GM12878 (cell line): ENCODE measurements around the gene RFT1. TPM values are rescaled to one million over a fixed set of nuclear protein-coding genes. Genes with fewer than 3 reads are reported as not detected.
"Not testable (repeated sequence)": the region's sequence is repeated elsewhere in the genome, so short reads cannot be mapped to it uniquely, and the experiment has no call there.

Source experiments
- ATAC-seq: fragments of 200-7000 bp; cut with Tn5 transposase; 3 replicates; pipeline ENCODE4 v1.9.1; 2020; ENCODE audit warnings: mild to moderate bottlenecking, moderate library complexity
- BruUV-seq: library from RNA; stranded (reverse); fragments of 400-500 nt; replicated peaks from 2 replicates; lab custom pipeline; 2021; lab: Mats Ljungman, UMichigan
- CTCF ChIA-PET: fragments of 300-600 bp; sonication (Branson Sonifier 250); formaldehyde crosslinking; extraction: SDS; loops from one replicate; lab custom pipeline; 2021; ENCODE audit warnings: inconsistent platforms; lab: Yijun Ruan, JAX
- POLR2A ChIA-PET: fragments of 350-600 bp; formaldehyde crosslinking; extraction: SDS; loops from one replicate; lab custom pipeline; 2021; ENCODE audit warnings: inconsistent platforms; lab: Charles Lee
- RAD21 ChIA-PET: fragments of 300-600 bp; sonication (Branson Sonifier 250); formaldehyde crosslinking; loops from one replicate; lab custom pipeline; 2023; ENCODE audit warnings: antibody characterized with exemption; ENCODE audit not compliant: unreplicated experiment; lab: Charles Lee
- SMC1A ChIA-PET: fragments of 300-600 bp; sonication (Branson Sonifier 250); formaldehyde crosslinking; loops from one replicate; lab custom pipeline; 2023; ENCODE audit not compliant: unreplicated experiment, uncharacterized antibody; lab: Charles Lee
- DNase-seq: peaks from one replicate; pipeline ENCODE4 v3.0.0-alpha.2; 2011; ENCODE audit warnings: low read depth, low spot score
- FAIRE-seq: peaks from 3 replicates; lab custom pipeline; 2011; peaks lifted over from hg19 to GRCh38; lab: Jason Lieb, UNC
- H2AFZ ChIP-seq: 2 replicates; pipeline ENCODE4 v1.6.0; 2011; ENCODE audit warnings: low read depth, low read length, control low read depth; ENCODE audit not compliant: control insufficient read depth
- H3K27ac ChIP-seq: 2 replicates; pipeline ENCODE4 v1.5.1; 2011; ENCODE audit warnings: control low read depth; ENCODE audit not compliant: control insufficient read depth, insufficient read depth
- H3K27me3 ChIP-seq, 2 experiments: replicated peaks in 1 of 2; 2 replicates each; pipeline versions ENCODE4 v1.6.0 to v1.6.1; 2011; ENCODE audit warnings: low read length in 1 of 2; ENCODE audit not compliant: control insufficient read depth in 2 of 2, insufficient read depth in 2 of 2
- H3K36me3 ChIP-seq, 2 experiments: 2 replicates each; pipeline ENCODE4 v1.5.1; 2011; ENCODE audit warnings: low read length in 1 of 2; ENCODE audit not compliant: control insufficient read depth in 2 of 2, insufficient read depth in 2 of 2
- H3K4me1 ChIP-seq: 2 replicates; pipeline ENCODE4 v1.6.1; 2011; ENCODE audit warnings: mild to moderate bottlenecking, low read length, moderate library complexity, mixed read lengths; ENCODE audit not compliant: control insufficient read depth, insufficient read depth
- H3K4me2 ChIP-seq: 2 replicates; pipeline ENCODE4 v1.6.0; 2011; ENCODE audit warnings: control low read depth; ENCODE audit not compliant: control insufficient read depth, insufficient read depth
- H3K4me3 ChIP-seq: fragments of 200-600 bp; sonication (generic); 2 replicates; pipeline ENCODE4 v1.5.1; 2016
- H3K79me2 ChIP-seq: 2 replicates; pipeline ENCODE4 v1.6.0; 2011; ENCODE audit warnings: low read length; ENCODE audit not compliant: control insufficient read depth, insufficient read depth
- H3K9ac ChIP-seq: 2 replicates; pipeline ENCODE4 v1.8.0; 2011; ENCODE audit warnings: low read length, control low read depth, mixed read lengths; ENCODE audit not compliant: control insufficient read depth, insufficient read depth
- H3K9me3 ChIP-seq: replicated peaks from 3 replicates; pipeline ENCODE4 v1.5.1; 2011; ENCODE audit warnings: mild to moderate bottlenecking, low read length; ENCODE audit not compliant: control insufficient read depth, insufficient read depth
- H4K20me1 ChIP-seq: 2 replicates; pipeline ENCODE4 v1.6.0; 2011; ENCODE audit not compliant: control insufficient read depth, insufficient read depth
- BRCA1 ChIP-seq: IDR thresholded peaks from 2 replicates; pipeline ENCODE4 v1.6.1; 2011; ENCODE audit warnings: low read depth, low read length, improper control_type of control experiment
- EZH2 ChIP-seq: IDR thresholded peaks from 2 replicates; pipeline ENCODE4 v1.6.1; 2012; ENCODE audit warnings: low read depth, mild to moderate bottlenecking, control low read depth, inconsistent platforms, low read length, borderline replicate concordance; ENCODE audit not compliant: control insufficient read depth
- HDAC6 ChIP-seq: fragments of 200-600 bp; sonication (generic); IDR thresholded peaks from one replicate; pipeline ENCODE4 v1.8.0; 2017; ENCODE audit warnings: antibody characterized with exemption; ENCODE audit not compliant: unreplicated experiment
- RAD21 ChIP-seq: IDR thresholded peaks from 2 replicates; pipeline ENCODE4 v1.6.1; 2011; ENCODE audit warnings: mild to moderate bottlenecking, low read depth, low read length, moderate library complexity; ENCODE audit not compliant: insufficient read depth
- SREBF1 ChIP-seq: IDR thresholded peaks from 2 replicates; pipeline ENCODE4 v1.6.1; 2012; ENCODE audit warnings: mild to moderate bottlenecking, low read length
- WGBS: methylation state at CpG from one replicate; pipeline ENCODE4 v1.1.6; 2016; ENCODE audit warnings: low lambda C conversion rate; ENCODE audit not compliant: insufficient replicate concordance, insufficient coverage; ENCODE audit errors: missing lambda C conversion rate; 5-methylcytosine and 5-hydroxymethylcytosine counted together
- in situ Hi-C: fragments of 300-500 bp; cut with MboI; formaldehyde crosslinking; loops from 9 replicates; pipeline ENCODE4 v1.14.3; 2018; ENCODE audit warnings: mixed read lengths
- intact Hi-C: fragments of 100-400 bp; cut with micrococcal nuclease; formaldehyde crosslinking; loops from one replicate; pipeline ENCODE4 v1.14.2; 2022; ENCODE audit not compliant: unreplicated experiment
- polyA plus RNA-seq, 11 experiments: library from polyadenylated mRNA; depleted of rRNA in 4 of 11; unstranded in 6 of 11; stranded (reverse) in 5 of 11; fragments of >200 nt; fragmentation: Nextera tagmentation in 4 of 11; fragmentation: Illumina TruSeq in 1 of 11; extraction: Ambion mirVana in 4 of 11; extraction: Trizol in 1 of 11; gene quantifications; 1 replicate in 1 of 11; 2 replicates in 10 of 11; pipeline versions ENCODE4 v1.2.1 to v1.2.3, GENCODE V29; 2011 to 2016; ENCODE audit warnings: inconsistent platforms in 2 of 11, missing spikeins in 2 of 11, low read depth in 1 of 11
- total RNA-seq, 4 experiments: library from RNA; depleted of rRNA in 3 of 4; stranded (reverse); fragments of >200 nt in 3 of 4; fragmentation: Illumina TruSeq in 1 of 4; extraction: Trizol in 1 of 4; gene quantifications; 2 replicates each; pipeline versions ENCODE4 v1.2.1 to v1.2.3, GENCODE V29; 2013 to 2021
- TF ChIP-seq, protein P1 (sequence below): fragments of 450-650 bp; conservative IDR thresholded peaks from 2 replicates; pipeline ENCODE4 v1.6.1; 2017; ENCODE audit warnings: mild to moderate bottlenecking, moderate library complexity
- TF ChIP-seq, protein P2 (sequence below): IDR thresholded peaks from 2 replicates; pipeline ENCODE4 v1.6.1; 2012; ENCODE audit warnings: low read depth, low read length, improper control_type of control experiment

Gene RFT1
- total and polyA plus RNA-seq, 10 of the 15 experiments (the other 5 are each of a cell fraction or from before 2014, with no cell fraction given), result 16.6 to 75.1 (median 34.5) TPM

DNA sequence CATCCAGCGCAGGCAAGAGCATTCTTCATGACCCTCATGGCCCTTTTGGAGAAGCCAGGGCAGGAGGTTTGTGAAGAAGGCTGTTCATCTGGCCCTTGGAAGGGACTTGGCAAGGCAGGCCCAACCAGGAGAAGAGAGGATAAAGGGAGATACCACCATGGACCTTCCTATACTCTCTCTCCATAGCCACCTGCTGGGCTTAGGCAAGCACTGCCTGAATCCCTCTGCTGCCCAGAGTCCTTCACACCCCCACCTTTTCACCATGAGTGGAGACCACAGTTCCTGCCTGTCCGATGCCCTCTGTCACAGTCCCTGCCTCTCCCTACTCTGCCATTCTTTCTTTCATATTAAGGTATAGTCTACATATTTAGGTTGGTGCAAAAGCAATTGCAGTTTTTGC, 73.8 kb downstream of the RFT1 start (continued):
- TF ChIP-seq RAD21, result 0 out of 2 replicates have a peak, but pooled peaks have one; percentile 5
- TF ChIP-seq HDAC6, result no peak
- TF ChIP-seq, all 136 proteins: peak for 2

DNA sequence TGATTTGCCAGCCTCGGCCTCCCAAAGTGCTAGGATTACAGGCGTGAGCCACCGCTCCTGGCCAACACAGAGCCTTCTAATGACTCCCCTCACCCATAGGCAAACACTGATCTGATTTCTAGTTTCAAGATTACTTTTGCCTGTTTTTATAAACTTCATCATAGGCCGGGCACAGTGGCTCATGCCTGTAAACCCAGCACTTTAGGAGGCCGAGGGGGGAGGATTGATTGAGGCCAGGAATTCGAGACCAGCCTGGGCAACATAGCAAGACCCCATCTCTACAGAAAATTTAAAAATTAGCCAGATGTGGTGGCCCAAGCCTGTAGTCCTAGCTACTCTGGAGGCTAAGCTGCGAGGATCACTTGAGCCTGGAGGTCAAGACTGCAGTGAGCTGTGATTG, 76.0 kb downstream of the RFT1 start:
- DNase-seq, H3K4me3 ChIP-seq, H3K36me3 ChIP-seq, H4K20me1 ChIP-seq, FAIRE-seq, CTCF ChIA-PET, H3K4me1 ChIP-seq, SMC1A ChIA-PET, BruUV-seq, H3K9ac ChIP-seq, H3K27me3 ChIP-seq, intact Hi-C loops, H3K9me3 ChIP-seq, ATAC-seq, H3K27ac ChIP-seq, H2AFZ ChIP-seq, in situ Hi-C loops, H3K79me2 ChIP-seq, H3K4me2 ChIP-seq: not testable (repeated sequence)
- RAD21 ChIA-PET, result interaction anchor here (1.0 kb wide), 1 partner anchor 10 kb away, joined by 3 read pairs; no protein-coding TSS in a partner anchor
- WGBS, result 39% methylated on average over 7 of the region's 7 CpGs
- POLR2A ChIA-PET, result interaction anchor here (0.6 to 1.2 kb wide), 3 partner anchors 9 to 254 kb away, joined by 3 to 5 read pairs (median 3); partner anchors contain the start of gene SFMBT1

DNA sequence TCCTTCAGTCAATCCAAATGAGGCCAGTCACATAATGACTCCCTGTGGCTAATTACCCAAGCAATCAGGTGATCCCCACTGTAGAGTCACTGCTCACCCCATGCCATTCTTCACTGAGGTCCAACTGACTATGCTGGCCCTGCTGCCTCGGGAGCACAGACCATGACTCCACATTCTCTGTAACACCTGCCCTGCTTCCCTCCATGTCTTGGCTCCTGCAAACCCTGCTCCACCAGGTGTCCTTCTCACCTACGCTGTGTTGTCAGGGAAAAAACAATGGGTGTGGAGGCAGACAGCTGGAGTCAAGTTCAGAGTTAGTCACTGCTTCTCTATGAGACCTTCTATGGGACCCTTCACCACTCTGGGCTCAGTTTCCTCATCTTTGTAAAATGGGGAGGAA, 78.3 kb downstream of the RFT1 start:
- no peaks in the 10 kb centered on the region for H3K79me2 ChIP-seq
- WGBS, result 89% methylated on average over 2 of the region's 2 CpGs
- FAIRE-seq, result no peak
- H3K36me3 ChIP-seq, result no peaks in the 10 kb centered on the region
- H3K9me3 ChIP-seq, result no peaks in the 10 kb centered on the region
- no peak overlapping the region for H3K9ac ChIP-seq
- peaks cover under 1% of the 10 kb centered on the region; the same call in 1 of the 2 replicates for H3K4me1 ChIP-seq
- RAD21 ChIA-PET, result no interaction called here
- BruUV-seq, result no TSS peak
- H3K27me3 ChIP-seq, result no peaks in the 10 kb centered on the region
- no peak for DNase-seq
- TF ChIP-seq HDAC6 (no peak), SREBF1 (no peak), EZH2 (no peak), BRCA1 (no peak)
- TF ChIP-seq, protein P1, sequence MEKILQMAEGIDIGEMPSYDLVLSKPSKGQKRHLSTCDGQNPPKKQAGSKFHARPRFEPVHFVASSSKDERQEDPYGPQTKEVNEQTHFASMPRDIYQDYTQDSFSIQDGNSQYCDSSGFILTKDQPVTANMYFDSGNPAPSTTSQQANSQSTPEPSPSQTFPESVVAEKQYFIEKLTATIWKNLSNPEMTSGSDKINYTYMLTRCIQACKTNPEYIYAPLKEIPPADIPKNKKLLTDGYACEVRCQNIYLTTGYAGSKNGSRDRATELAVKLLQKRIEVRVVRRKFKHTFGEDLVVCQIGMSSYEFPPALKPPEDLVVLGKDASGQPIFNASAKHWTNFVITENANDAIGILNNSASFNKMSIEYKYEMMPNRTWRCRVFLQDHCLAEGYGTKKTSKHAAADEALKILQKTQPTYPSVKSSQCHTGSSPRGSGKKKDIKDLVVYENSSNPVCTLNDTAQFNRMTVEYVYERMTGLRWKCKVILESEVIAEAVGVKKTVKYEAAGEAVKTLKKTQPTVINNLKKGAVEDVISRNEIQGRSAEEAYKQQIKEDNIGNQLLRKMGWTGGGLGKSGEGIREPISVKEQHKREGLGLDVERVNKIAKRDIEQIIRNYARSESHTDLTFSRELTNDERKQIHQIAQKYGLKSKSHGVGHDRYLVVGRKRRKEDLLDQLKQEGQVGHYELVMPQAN, result no peak
- TF ChIP-seq, protein P2, sequence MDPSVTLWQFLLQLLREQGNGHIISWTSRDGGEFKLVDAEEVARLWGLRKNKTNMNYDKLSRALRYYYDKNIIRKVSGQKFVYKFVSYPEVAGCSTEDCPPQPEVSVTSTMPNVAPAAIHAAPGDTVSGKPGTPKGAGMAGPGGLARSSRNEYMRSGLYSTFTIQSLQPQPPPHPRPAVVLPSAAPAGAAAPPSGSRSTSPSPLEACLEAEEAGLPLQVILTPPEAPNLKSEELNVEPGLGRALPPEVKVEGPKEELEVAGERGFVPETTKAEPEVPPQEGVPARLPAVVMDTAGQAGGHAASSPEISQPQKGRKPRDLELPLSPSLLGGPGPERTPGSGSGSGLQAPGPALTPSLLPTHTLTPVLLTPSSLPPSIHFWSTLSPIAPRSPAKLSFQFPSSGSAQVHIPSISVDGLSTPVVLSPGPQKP, result no peak
- TF ChIP-seq, all 136 proteins: peak for 0
- intact Hi-C loops (no loop called here), in situ Hi-C loops (no loop called here)
- ATAC-seq, result no peak
- no peak overlapping the region for H2AFZ ChIP-seq
- H3K4me2 ChIP-seq, result no peak overlapping the region
- H3K27ac ChIP-seq, result no peak overlapping the region
- no peaks in the 10 kb centered on the region for H4K20me1 ChIP-seq
- ChIA-PET SMC1A (no interaction called here), POLR2A (no interaction called here), CTCF (interaction anchor here (0.9 kb wide), 1 partner anchor 139 kb away, joined by 3 read pairs; no protein-coding TSS in a partner anchor)
- no peak overlapping the region for H3K4me3 ChIP-seq
